22Rv1 (cell line): ENCODE results near the gene ABCC6.
"Not testable (repeated sequence)": the region's sequence is repeated elsewhere in the genome, so short reads cannot be mapped to it uniquely, and the experiment has no call there.

ENCODE experiments used
- ZFX ChIP-seq: fragments of 450-650 bp; IDR thresholded peaks from 2 replicates; pipeline ENCODE4 v1.6.1; 2017; ENCODE audit warnings: antibody characterized with exemption, borderline replicate concordance
- TF ChIP-seq, protein P1 (sequence below): fragments of 450-650 bp; IDR thresholded peaks from 2 replicates; pipeline ENCODE4 v1.5.1; 2017; ENCODE audit warnings: mild to moderate bottlenecking

DNA sequence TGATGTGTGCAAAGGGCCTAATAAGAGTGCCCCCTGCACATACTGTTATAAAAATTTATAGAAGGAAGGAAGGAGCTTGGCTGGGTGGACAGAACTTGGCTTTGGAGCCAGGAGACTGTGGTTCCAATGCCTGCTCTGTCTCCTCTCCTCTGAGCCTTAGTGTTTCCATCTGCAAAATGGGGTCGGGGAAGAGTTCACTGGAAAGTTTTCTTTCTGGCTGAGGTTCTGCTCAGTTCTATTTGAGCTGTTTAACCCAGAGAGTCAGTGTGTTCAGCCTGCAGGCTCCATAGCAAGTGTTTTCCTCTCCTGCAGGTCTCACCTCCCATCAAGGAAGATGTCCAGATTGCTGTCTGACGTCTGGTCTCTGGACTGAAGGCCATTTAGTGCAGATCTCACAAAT, 17.4 kb downstream of the ABCC6 start:
- TF ChIP-seq, protein P1, sequence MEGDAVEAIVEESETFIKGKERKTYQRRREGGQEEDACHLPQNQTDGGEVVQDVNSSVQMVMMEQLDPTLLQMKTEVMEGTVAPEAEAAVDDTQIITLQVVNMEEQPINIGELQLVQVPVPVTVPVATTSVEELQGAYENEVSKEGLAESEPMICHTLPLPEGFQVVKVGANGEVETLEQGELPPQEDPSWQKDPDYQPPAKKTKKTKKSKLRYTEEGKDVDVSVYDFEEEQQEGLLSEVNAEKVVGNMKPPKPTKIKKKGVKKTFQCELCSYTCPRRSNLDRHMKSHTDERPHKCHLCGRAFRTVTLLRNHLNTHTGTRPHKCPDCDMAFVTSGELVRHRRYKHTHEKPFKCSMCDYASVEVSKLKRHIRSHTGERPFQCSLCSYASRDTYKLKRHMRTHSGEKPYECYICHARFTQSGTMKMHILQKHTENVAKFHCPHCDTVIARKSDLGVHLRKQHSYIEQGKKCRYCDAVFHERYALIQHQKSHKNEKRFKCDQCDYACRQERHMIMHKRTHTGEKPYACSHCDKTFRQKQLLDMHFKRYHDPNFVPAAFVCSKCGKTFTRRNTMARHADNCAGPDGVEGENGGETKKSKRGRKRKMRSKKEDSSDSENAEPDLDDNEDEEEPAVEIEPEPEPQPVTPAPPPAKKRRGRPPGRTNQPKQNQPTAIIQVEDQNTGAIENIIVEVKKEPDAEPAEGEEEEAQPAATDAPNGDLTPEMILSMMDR, result not testable (repeated sequence)
- TF ChIP-seq ZFX, result not testable (repeated sequence)
